Testis (tissue), 3 donors: ENCODE data around the gene SLC16A11. TPM values are rescaled to one million over a fixed set of nuclear protein-coding genes. Genes with fewer than 3 reads are reported as not detected.

Experiments used
- DNase-seq: peaks from one replicate; pipeline ENCODE4 v3.0.0-alpha.2; 2019
- H3K27ac ChIP-seq, 2 donors: fragments of 200-600 bp; sonication (generic); one replicate each; pipeline ENCODE4 v1.5.1; 2019
- H3K27me3 ChIP-seq: fragments of 200-600 bp; sonication (generic); one replicate; pipeline ENCODE4 v1.5.1; 2019
- H3K36me3 ChIP-seq: fragments of 200-600 bp; sonication (generic); one replicate; pipeline ENCODE4 v1.5.1; 2017; ENCODE audit warnings: low read depth; ENCODE audit errors: missing control alignments
- H3K4me1 ChIP-seq: fragments of 200-600 bp; sonication (generic); one replicate; pipeline ENCODE4 v1.5.1; 2019
- H3K4me3 ChIP-seq, 2 donors: fragments of 200-600 bp; sonication (generic); one replicate each; pipeline ENCODE4 v1.5.1; 2017 to 2019
- H3K9me3 ChIP-seq: fragments of 200-600 bp; sonication (generic); one replicate; pipeline ENCODE4 v1.5.1; 2017
- CTCF ChIP-seq, 3 experiments: fragments of 450-650 bp in 2 of 3; fragments of 200-600 bp in 1 of 3; sonication (generic) in 1 of 3; IDR thresholded peaks; one replicate each; pipeline ENCODE4 v1.5.1; 2016 to 2019; ENCODE audit warnings: antibody characterized with exemption in 3 of 3, mild to moderate bottlenecking in 2 of 3, moderate library complexity in 1 of 3
- POLR2A ChIP-seq: fragments of 450-650 bp; IDR thresholded peaks from one replicate; pipeline ENCODE4 v1.6.1; 2017; ENCODE audit warnings: antibody characterized with exemption, mild to moderate bottlenecking, moderate library complexity
- WGBS, 2 donors: methylation state at CpG; one replicate each; pipeline ENCODE4 v1.1.5; 2018; 5-methylcytosine and 5-hydroxymethylcytosine counted together
- intact Hi-C: fragments of 100-400 bp; cut with DNase I; formaldehyde crosslinking; loops from one replicate; pipeline ENCODE4 v1.15.1; 2023; ENCODE audit warnings: low total_unique reads
- polyA plus RNA-seq: library from polyadenylated mRNA; stranded (reverse); fragments of 350-450 nt; fragmentation: Illumina TruSeq; extraction: RNeasy Lipid Tissue Mini Kit (QIAGEN cat#74804); gene quantifications from one replicate; pipeline ENCODE4 v1.2.3, GENCODE V29; 2014; ENCODE audit warnings: low read depth, low replicate concordance; ENCODE audit not compliant: insufficient read depth
- total RNA-seq, 2 donors: library from RNA; depleted of rRNA; stranded (reverse); fragments of >200 nt; gene quantifications; one replicate each; pipeline ENCODE4 v1.2.3, GENCODE V29; 2016

Gene SLC16A11
- total and polyA plus RNA-seq, 3 donors from 2014 or later, result 0.55 to 3.0 (median 2.0) TPM

GRCh38 chr17:7016418-7016817 lies 27.5 kb downstream of the SLC16A11 start:
- TF ChIP-seq CTCF (IDR thresholded peaks at IDR 0.05) (no peak), POLR2A (no peak)
- Histone ChIP-seq H3K9me3 (no peaks in the 10 kb centered on the region), H3K4me1 (peaks cover 32% of the 10 kb centered on the region), H3K4me3 (no peak overlapping the region), H3K27ac (peak overlapping the region; percentile 93 to 95), H3K36me3 (no peaks in the 10 kb centered on the region), H3K27me3 (no peaks in the 10 kb centered on the region)
- intact Hi-C loops, result no loop called here
- DNase-seq, result no peak
- WGBS, 2 donors, result 53 to 75% methylated on average over 3 of the region's 3 CpGs

- no peaks in the 10 kb centered on the region for H3K27me3 ChIP-seq
- intact Hi-C loops, result no loop called here
- H3K4me1 ChIP-seq, result peaks cover 40% of the 10 kb centered on the region
- no peak for DNase-seq
- 21 to 30% methylated on average over 24 to 44 of the region's 56 CpGs for WGBS, 2 donors
- TF ChIP-seq POLR2A (peak; percentile 30), CTCF (IDR thresholded peaks at IDR 0.05) (no peak)
- no peaks in the 10 kb centered on the region for H3K36me3 ChIP-seq
- H3K4me3 ChIP-seq, result peak overlapping the region; percentile 68 to 84
- peak overlapping the region; percentile 93 to 97 for H3K27ac ChIP-seq
- no peaks in the 10 kb centered on the region for H3K9me3 ChIP-seq
Measured at GRCh38 chr17:7014995-7015958, 28.6 kb downstream of the SLC16A11 start.

GRCh38 chr17:7014261-7014994 lies 29.5 kb downstream of the SLC16A11 start:
- no peaks in the 10 kb centered on the region for H3K36me3 ChIP-seq
- 1 to 2% methylated on average over 39 to 40 of the region's 75 CpGs for WGBS, 2 donors
- H3K4me3 ChIP-seq, result peak overlapping the region; percentile 68 to 84
- no peaks in the 10 kb centered on the region for H3K27me3 ChIP-seq
- DNase-seq, result peak; percentile 98
- no peaks in the 10 kb centered on the region for H3K9me3 ChIP-seq
- TF ChIP-seq POLR2A (peak; percentile 64), CTCF (IDR thresholded peaks at IDR 0.05) (peak; percentile 53 to 91 (median 82))
- H3K4me1 ChIP-seq, result peaks cover 42% of the 10 kb centered on the region
- H3K27ac ChIP-seq, result peak overlapping the region; percentile 93 to 97
- intact Hi-C loops, result no loop called here

- peaks cover 32% of the 10 kb centered on the region for H3K4me1 ChIP-seq
- no peaks in the 10 kb centered on the region for H3K36me3 ChIP-seq
- no peaks in the 10 kb centered on the region for H3K27me3 ChIP-seq
- no peak for DNase-seq
- no peaks in the 10 kb centered on the region for H3K9me3 ChIP-seq
- WGBS, 2 donors, result 0 to 1% methylated on average over 6 of the region's 6 CpGs
- no peak for TF ChIP-seq POLR2A
- TF ChIP-seq CTCF (IDR thresholded peaks at IDR 0.05), result no peak
- H3K27ac ChIP-seq, result peak overlapping the region; percentile 93 to 97
- intact Hi-C loops, result no loop called here
- H3K4me3 ChIP-seq, result peak overlapping the region; percentile 68 to 84
Measured at GRCh38 chr17:7011942-7012254, 32.0 kb downstream of the SLC16A11 start.
